HG03108 (cell line): ENCODE data around the gene AK8.

Source experiments
- ATAC-seq: cut with Tn5 transposase; IDR thresholded peaks from one replicate; pipeline ENCODE4 v1.9.1; 2021; ENCODE audit warnings: moderate library complexity; ENCODE audit not compliant: unreplicated experiment

AK8 gene

DNA sequence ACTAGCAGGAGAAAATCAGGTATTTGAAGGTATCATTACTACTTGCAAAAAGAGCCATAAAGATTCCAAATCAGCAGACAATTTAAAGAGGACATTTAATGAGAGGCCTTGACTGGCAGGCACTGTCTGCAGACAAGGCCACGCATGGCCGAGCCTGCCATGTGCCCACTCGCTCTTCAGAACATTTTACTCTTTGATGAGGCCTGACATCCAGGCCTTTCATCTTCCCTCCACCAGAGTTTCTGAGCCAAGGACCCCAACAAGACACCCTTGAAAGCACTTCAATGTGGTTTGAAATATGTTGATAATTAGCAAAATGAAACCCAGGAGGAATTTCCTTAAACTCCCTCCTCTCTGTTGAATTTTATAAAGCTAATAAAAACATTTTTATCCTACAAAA, 16.4 kb downstream of the AK8 start:
- ATAC-seq = no peak

GRCh38 chr9:132858751-132859150, 19.3 kb downstream of the AK8 start:
- no peak for ATAC-seq

DNA sequence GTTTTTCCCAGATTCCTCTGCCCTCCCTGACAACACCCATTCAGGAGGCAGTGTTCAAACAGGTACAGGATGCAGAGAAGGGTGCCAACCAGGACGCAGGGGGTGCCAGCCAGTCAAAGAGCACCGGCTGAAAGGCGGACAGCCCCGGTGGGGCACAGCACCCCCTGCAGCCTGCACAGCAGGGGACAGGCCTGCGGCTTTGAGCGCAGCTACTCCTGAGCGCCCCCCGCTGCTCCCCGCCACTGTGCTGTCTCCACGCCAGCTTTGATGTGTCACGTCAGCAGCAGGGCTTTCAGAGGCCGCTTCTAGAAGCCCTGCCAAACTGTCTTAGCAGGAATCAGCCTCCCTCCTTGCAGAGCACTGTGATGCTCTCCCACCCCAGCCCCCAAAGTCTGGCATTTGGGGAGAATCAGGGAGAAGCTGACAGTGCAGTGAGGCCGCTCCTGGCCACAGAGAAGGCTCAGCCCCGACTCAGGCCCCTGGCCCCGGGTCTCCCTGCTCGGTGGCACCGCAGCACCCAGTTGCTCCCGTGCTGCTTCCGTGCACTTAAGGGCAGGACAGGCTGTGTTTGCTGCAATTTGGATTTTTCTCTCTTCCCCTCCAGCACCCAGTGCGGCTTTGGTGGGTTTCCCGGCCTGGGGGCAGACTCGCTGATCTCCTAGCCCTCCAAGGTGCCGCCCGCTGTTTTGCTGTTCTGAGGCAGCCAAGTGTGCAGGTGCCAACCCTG, 20.3 kb downstream of the AK8 start:
- no peak for ATAC-seq

DNA sequence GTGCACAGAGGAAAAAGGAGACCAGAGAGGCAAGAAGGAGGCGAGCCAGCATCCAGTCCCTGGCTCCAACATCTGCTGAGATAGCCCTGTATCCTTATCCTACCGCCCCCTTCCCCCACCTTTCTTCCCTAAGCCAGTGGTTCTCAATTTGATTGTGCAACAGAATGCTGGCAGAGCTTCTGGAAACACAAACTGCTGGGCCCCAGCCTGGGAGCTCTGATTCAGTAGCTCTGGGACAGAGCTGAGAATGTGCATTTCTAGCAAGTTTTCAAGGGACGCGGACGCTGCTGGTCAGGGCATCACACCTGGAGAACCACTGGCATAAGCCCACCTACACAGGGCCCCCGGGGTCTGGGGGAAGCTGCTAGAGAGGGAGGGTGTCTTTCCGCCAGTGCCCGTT, 21.1 kb downstream of the AK8 start:
- ATAC-seq = no peak

GRCh38 chr9:132855904-132856303, 22.2 kb downstream of the AK8 start:
- no peak for ATAC-seq

GRCh38 chr9:132854832-132855231, 23.3 kb downstream of the AK8 start:
- ATAC-seq = no peak

DNA sequence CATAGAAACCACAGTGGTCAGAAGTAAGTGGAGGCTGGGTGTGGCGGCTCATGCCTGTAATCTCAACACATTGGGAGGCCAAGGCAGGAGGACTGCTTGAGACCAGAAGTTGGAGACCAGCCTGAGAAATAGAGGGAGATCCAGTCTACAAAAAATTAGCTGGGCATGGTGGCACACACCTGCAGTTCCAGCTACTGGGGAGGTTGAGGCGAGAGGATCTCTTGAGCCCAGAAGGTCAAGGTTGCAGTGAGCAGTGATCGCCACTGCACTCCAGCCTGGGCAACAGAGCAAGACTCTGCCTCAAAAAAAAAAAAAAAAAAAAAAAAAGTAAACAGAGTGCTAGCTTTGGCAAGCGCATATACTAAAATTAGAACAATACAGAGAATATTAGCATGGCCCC, 24.6 kb downstream of the AK8 start:
- ATAC-seq = no peak

DNA sequence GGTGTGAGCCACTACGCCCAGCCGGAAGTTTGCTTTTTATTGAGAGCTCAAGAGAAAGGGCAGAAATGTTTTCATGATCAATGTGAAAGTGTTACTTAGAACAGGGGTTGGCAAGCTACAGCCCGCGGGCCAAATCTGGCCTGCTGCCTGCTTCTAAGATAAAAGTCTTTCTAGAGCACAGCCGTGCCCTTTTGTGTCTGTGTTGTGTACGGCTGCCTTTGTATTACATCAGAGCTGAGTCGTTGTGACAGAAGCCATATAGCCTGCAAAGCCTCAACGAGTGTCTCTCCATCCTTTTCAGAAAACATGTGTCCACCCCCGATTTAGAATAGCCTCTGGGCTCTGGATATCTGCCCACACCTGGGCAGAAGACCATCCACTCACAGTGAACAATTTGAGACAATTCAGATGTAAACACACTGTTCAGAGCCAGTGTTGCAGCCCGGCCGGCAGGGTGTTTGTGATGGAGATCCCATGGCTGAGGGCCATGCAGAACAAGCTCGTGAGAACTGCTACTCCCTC, 28.8 kb downstream of the AK8 start:
- no peak for ATAC-seq

- ATAC-seq = no peak
Observed at GRCh38 chr9:132846918-132847515, 31.1 kb downstream of the AK8 start.

- ATAC-seq = no peak
Observed at GRCh38 chr9:132846109-132846917, 31.8 kb downstream of the AK8 start.

GRCh38 chr9:132842124-132843044, 35.7 kb downstream of the AK8 start:
- no peak for ATAC-seq

DNA sequence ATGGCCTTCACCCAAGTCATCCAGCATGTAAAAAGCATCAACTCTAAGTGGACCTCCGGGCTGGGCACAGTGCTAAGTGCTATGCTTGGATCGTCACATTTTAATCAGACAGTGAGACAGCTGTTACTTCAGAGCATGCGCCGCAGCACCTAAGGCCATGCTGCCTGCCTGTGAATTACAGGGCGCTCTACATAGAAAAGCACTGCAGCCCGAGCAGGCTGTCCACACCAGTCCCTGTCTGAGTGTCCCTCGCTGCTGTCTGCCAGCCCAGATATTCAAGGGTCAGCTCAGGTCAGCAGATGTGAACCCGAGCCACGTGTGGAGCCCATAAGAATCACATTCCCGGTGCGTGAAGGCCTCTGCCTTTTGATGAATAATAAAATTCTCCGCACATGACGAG, 37.1 kb downstream of the AK8 start:
- ATAC-seq = no peak

- ATAC-seq = no peak
Observed at GRCh38 chr9:132838291-132838690, 39.8 kb downstream of the AK8 start.

DNA sequence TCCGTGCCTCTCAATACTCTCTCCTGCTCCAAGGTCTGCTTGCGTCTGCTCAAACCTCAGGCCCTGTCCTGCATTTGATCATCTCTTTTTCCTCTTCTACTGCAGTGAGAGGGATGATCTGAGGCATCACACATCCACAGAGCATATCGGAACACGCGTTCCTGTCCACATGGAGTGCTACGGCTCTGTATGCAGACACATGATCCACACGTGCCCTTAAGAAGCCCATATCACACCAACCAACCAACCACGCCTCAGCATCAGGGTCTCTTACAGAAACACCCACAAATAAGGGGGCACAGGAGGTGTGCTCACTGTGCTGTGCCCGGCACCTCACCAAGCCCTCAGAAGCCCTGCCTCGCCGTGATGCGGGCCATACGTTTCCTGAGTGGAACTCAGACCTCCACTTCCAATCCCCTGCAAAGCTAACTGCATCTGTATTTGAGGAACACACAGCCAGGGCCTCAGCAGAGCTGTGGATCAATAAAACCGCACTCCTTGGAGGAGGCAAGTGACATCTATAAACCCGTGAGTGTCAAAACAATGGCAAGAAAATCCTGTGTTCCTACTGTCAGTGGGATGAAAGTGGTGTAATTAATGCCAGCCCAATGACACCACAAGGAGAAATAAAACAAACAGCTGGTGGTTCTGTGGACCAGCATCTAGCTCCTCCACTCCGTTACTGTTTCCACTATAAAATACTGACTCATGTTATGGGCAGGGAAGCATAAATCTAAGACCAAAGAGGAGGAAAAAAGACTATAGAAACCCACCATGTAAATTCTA, 40.4 kb downstream of the AK8 start:
- ATAC-seq = no peak

DNA sequence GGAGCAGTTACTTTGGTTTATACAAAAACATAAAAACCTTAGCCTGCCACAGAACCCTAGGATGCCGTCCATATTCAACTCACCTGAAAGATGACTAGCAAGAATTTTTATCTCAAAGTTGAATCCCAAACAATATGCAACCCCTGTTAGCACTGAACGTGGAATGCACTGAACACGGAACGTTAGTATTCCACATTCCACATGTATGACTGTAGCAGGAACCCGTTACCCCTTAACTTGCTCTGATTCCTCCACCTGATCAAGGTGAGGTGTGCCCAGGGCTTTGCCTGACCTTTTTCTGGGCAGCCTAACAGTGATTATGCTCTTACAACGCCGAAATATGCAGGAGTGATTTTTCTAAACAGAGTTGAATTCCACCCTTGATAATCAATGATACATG, 43.7 kb downstream of the AK8 start:
- no peak for ATAC-seq

- no peak for ATAC-seq
Observed at GRCh38 chr9:132833550-132834121, 44.4 kb downstream of the AK8 start.

GRCh38 chr9:132832171-132832881, 45.8 kb downstream of the AK8 start:
- no peak for ATAC-seq

GRCh38 chr9:132828201-132828770, 49.8 kb downstream of the AK8 start:
- no peak for ATAC-seq

- no peak for ATAC-seq
Observed at GRCh38 chr9:132827366-132827765, 50.7 kb downstream of the AK8 start.
